Neural progenitor cell (in vitro differentiated cells): ENCODE measurements around the gene TP53.

ENCODE experiments used
- EZH2 ChIP-seq: fragments of 200-600 bp; sonication (generic); IDR thresholded peaks from 2 replicates; pipeline ENCODE4 v1.6.1; 2017; ENCODE audit warnings: antibody characterized with exemption, mild to moderate bottlenecking, moderate library complexity
- TF ChIP-seq, protein P1 (sequence below): fragments of 200-600 bp; sonication (generic); IDR thresholded peaks from 2 replicates; pipeline ENCODE4 v1.5.1; 2017; ENCODE audit warnings: antibody characterized with exemption, mild to moderate bottlenecking

GRCh38 chr17:7710301-7710700 is 23.0 kb upstream of the TP53 start:
- TF ChIP-seq, protein P1, sequence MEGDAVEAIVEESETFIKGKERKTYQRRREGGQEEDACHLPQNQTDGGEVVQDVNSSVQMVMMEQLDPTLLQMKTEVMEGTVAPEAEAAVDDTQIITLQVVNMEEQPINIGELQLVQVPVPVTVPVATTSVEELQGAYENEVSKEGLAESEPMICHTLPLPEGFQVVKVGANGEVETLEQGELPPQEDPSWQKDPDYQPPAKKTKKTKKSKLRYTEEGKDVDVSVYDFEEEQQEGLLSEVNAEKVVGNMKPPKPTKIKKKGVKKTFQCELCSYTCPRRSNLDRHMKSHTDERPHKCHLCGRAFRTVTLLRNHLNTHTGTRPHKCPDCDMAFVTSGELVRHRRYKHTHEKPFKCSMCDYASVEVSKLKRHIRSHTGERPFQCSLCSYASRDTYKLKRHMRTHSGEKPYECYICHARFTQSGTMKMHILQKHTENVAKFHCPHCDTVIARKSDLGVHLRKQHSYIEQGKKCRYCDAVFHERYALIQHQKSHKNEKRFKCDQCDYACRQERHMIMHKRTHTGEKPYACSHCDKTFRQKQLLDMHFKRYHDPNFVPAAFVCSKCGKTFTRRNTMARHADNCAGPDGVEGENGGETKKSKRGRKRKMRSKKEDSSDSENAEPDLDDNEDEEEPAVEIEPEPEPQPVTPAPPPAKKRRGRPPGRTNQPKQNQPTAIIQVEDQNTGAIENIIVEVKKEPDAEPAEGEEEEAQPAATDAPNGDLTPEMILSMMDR, result no peak
- TF ChIP-seq EZH2, result no peak
